ENCODE data around the gene TCF15.
A peak's percentile ranks its signal among the peaks of the same experiment; 100 is the strongest.

The TCF15 gene

GRCh38 chr20:640674-641515, 30.8 kb upstream of the TCF15 start:
- no peak for TF ChIP-seq CTCF (IDR thresholded peaks at IDR 0.05; ENCODE audit: insufficient read depth, low read depth, low read length, missing control alignments)
- H3K4me3 ChIP-seq (ENCODE audit: low read length) = no peak overlapping the region
- no peak for DNase-seq (ENCODE audit: low read depth)

- H3K4me3 ChIP-seq (ENCODE audit: low read length) = no peak overlapping the region
- TF ChIP-seq CTCF (IDR thresholded peaks at IDR 0.05; ENCODE audit: insufficient read depth, low read depth, low read length, missing control alignments) = no peak
- DNase-seq (ENCODE audit: low read depth) = no peak
Observed at GRCh38 chr20:638579-638978, 28.5 kb upstream of the TCF15 start.

- no peak for TF ChIP-seq CTCF (IDR thresholded peaks at IDR 0.05; ENCODE audit: insufficient read depth, low read depth, low read length, missing control alignments)
- DNase-seq (ENCODE audit: low read depth) = no peak
- H3K4me3 ChIP-seq (ENCODE audit: low read length) = no peak overlapping the region
Observed at GRCh38 chr20:637559-637958, 27.4 kb upstream of the TCF15 start.

GRCh38 chr20:635893-636338, 25.8 kb upstream of the TCF15 start:
- peak; percentile 21 for DNase-seq (ENCODE audit: low read depth)
- no peak overlapping the region for H3K4me3 ChIP-seq (ENCODE audit: low read length)
- TF ChIP-seq CTCF (IDR thresholded peaks at IDR 0.05; ENCODE audit: insufficient read depth, low read depth, low read length, missing control alignments) = no peak

GRCh38 chr20:635028-635892, 25.2 kb upstream of the TCF15 start:
- no peak for DNase-seq (ENCODE audit: low read depth)
- TF ChIP-seq CTCF (IDR thresholded peaks at IDR 0.05; ENCODE audit: insufficient read depth, low read depth, low read length, missing control alignments) = no peak

GRCh38 chr20:634148-634925, 24.2 kb upstream of the TCF15 start:
- DNase-seq (ENCODE audit: low read depth) = no peak
- no peak overlapping the region for H3K4me3 ChIP-seq (ENCODE audit: low read length)

More at GRCh38 chr20:635028-635892, 25.2 kb upstream of the TCF15 start:
- H3K4me3 ChIP-seq (ENCODE audit: low read length) = no peak overlapping the region

More at GRCh38 chr20:634148-634925, 24.2 kb upstream of the TCF15 start:
- no peak for TF ChIP-seq CTCF (IDR thresholded peaks at IDR 0.05; ENCODE audit: insufficient read depth, low read depth, low read length, missing control alignments)
